GM23248 (cell line): ENCODE results near the gene IL22.

ENCODE experiments used
- EZH2 ChIP-seq: fragments of 200-600 bp; sonication (generic); IDR thresholded peaks from 2 replicates; pipeline ENCODE4 v1.6.1; 2018; ENCODE audit warnings: antibody characterized with exemption, mild to moderate bottlenecking; ENCODE audit not compliant: insufficient read depth, poor library complexity, severe bottlenecking
- EZH2phosphoT487 ChIP-seq: fragments of 200-600 bp; sonication (generic); IDR thresholded peaks from 2 replicates; pipeline ENCODE4 v1.6.1; 2018; ENCODE audit warnings: antibody characterized with exemption, moderate library complexity, mild to moderate bottlenecking, low read depth; ENCODE audit not compliant: insufficient read depth

GRCh38 chr12:68240079-68240478 is 13.3 kb downstream of the IL22 start:
- TF ChIP-seq EZH2 (no peak), EZH2phosphoT487 (no peak)
